CD4-positive, CD25-positive, alpha-beta regulatory T cell (primary cell): Measurements from ENCODE around the gene RORB. TPM values are rescaled to one million over a fixed set of nuclear protein-coding genes. Genes with fewer than 3 reads are reported as not detected.

Source experiments
- ATAC-seq, 2 donors: fragments of 150-1000 bp; cut with Tn5 transposase; one replicate each; pipeline ENCODE4 v1.10.0; 2021; ENCODE audit warnings: low read depth in 2 of 2, moderate number of reproducible peaks in 2 of 2, moderate library complexity in 1 of 2
- DNase-seq, 3 donors: peaks; one replicate each; pipeline versions ENCODE4 v3.0.0 to v3.0.0-alpha.2; 2012 to 2022; ENCODE audit warnings: mixed read lengths in 1 of 3
- H3K27ac ChIP-seq: one replicate; pipeline ENCODE4 v1.7.0; 2013; ENCODE audit warnings: mild to moderate bottlenecking, low read length; ENCODE audit not compliant: insufficient read depth, poor library complexity, severe bottlenecking
- H3K27me3 ChIP-seq: one replicate; pipeline ENCODE4 v1.7.0; 2013; ENCODE audit warnings: low read length; ENCODE audit not compliant: control insufficient read depth, insufficient read depth
- H3K36me3 ChIP-seq: one replicate; pipeline ENCODE4 v1.7.0; 2013; ENCODE audit warnings: mild to moderate bottlenecking, low read length, moderate library complexity; ENCODE audit not compliant: control insufficient read depth, insufficient read depth
- H3K4me1 ChIP-seq: 2 replicates; pipeline ENCODE4 v1.7.0; 2013; ENCODE audit warnings: mild to moderate bottlenecking, low read length; ENCODE audit not compliant: insufficient read depth, control insufficient read depth, poor library complexity, severe bottlenecking
- H3K4me3 ChIP-seq: one replicate; pipeline ENCODE4 v1.7.0; 2013; ENCODE audit warnings: low read depth, mild to moderate bottlenecking, low read length, moderate library complexity
- H3K9me3 ChIP-seq, 2 experiments: 1 replicate in 1 of 2; 2 replicates in 1 of 2; pipeline ENCODE4 v1.7.0; 2013; ENCODE audit warnings: low read length in 2 of 2, mild to moderate bottlenecking in 1 of 2, moderate library complexity in 1 of 2; ENCODE audit not compliant: control insufficient read depth in 2 of 2
- H3K27ac Mint-ChIP-seq, 3 donors: one replicate each; pipeline ENCODE4 v1.8.0; 2020 to 2022; ENCODE audit warnings: mild to moderate bottlenecking in 3 of 3, mixed read lengths in 3 of 3, moderate library complexity in 2 of 3
- H3K27me3 Mint-ChIP-seq: one replicate; pipeline ENCODE4 v1.8.0; 2022; ENCODE audit warnings: mild to moderate bottlenecking, mixed read lengths
- H3K36me3 Mint-ChIP-seq: one replicate; pipeline ENCODE4 v1.8.0; 2020; ENCODE audit warnings: mixed read lengths
- H3K4me1 Mint-ChIP-seq, 4 donors: one replicate each; pipeline ENCODE4 v1.8.0; 2020 to 2022; ENCODE audit warnings: mixed read lengths in 4 of 4, mild to moderate bottlenecking in 1 of 4
- H3K4me3 Mint-ChIP-seq, 4 donors: one replicate each; pipeline ENCODE4 v1.8.0; 2020 to 2022; ENCODE audit warnings: mild to moderate bottlenecking in 4 of 4, mixed read lengths in 4 of 4, moderate library complexity in 3 of 4
- H3K9me3 Mint-ChIP-seq, 7 donors: one replicate each; pipeline ENCODE4 v1.8.0; 2020 to 2022; ENCODE audit warnings: mixed read lengths in 7 of 7, mild to moderate bottlenecking in 3 of 7, moderate library complexity in 2 of 7
- polyA plus RNA-seq, 4 donors: library from polyadenylated mRNA; unstranded; fragments of 300-500 nt; fragmentation: Illumina TruSeq; gene quantifications; one replicate each; pipeline ENCODE4 v1.2.3, GENCODE V29; 2021
- total RNA-seq: library from RNA; stranded (reverse); gene quantifications from one replicate; pipeline ENCODE4 v1.2.3, GENCODE V29; 2022

RORB gene
- total and polyA plus RNA-seq, 5 donors from 2014 or later: not detected

- Mint-ChIP-seq H3K36me3 (no peaks in the 10 kb centered on the region), H3K4me1 (no peaks in the 10 kb centered on the region), H3K9me3 (peaks cover 0 to 3% (median 1%) of the 10 kb centered on the region in 7 donors), H3K27me3 (no peaks in the 10 kb centered on the region), H3K4me3 (no peak overlapping the region), H3K27ac (no peak overlapping the region)
- DNase-seq (no peak), ATAC-seq (no peak)
- Histone ChIP-seq H3K27ac (no peak overlapping the region), H3K4me3 (no peak overlapping the region), H3K36me3 (no peaks in the 10 kb centered on the region), H3K4me1 (no peaks in the 10 kb centered on the region), H3K27me3 (no peaks in the 10 kb centered on the region), H3K9me3 (no peaks in the 10 kb centered on the region)
These were observed 9.7 kb upstream of the RORB start for GRCh38 chr9:74487395-74487794.

DNA sequence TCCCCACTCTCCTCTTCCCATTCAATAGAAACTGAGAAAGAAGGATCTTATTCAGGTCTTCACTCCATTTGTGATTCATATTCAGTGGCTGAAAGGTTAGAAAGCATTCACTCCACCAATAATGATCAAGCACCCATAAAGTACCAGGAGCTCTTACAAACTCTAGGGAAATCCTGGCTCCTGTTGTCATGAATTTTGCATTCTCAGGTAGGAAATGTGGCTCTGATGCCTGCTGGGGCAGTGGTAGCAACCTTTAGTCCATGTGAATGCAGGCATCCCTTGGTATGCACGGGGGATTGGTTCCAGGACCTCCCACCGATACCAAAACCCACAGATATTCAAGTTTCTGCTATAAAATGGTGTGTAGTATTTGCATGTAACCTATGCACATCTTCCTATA is 3.6 kb upstream of the RORB start:
- Histone ChIP-seq H3K4me3 (no peak overlapping the region), H3K27me3 (peaks cover 10% of the 10 kb centered on the region), H3K9me3 (no peaks in the 10 kb centered on the region), H3K4me1 (peaks cover 5% of the 10 kb centered on the region), H3K27ac (no peak overlapping the region), H3K36me3 (no peaks in the 10 kb centered on the region)
- Mint-ChIP-seq H3K36me3 (no peaks in the 10 kb centered on the region), H3K9me3 (peaks cover 0 to 9% (median 1%) of the 10 kb centered on the region in 7 donors), H3K27me3 (peaks cover 36% of the 10 kb centered on the region), H3K4me1 (peaks cover 7 to 15% (median 12%) of the 10 kb centered on the region in 4 donors), H3K27ac (no peak overlapping the region), H3K4me3 (no peak overlapping the region)
- DNase-seq: no peak
- ATAC-seq: no peak

DNA sequence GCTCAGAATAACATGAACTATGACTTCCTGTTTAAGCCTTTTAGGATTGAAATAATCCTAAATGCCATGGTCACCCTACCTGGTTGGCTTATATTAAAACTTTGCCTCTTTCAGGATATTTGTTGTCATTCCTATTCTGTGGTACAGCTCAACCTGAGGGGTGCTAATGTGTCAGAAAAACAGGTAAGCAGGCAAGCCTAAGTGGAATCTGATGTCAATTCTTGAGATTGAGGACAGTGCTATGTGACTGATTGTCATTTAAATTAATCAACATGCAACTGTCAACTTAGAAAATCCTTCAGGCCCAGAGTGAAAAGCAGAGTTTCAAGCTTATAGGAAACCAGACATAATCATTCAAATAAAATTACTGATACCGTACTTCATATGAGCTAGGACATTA is 2.6 kb upstream of the RORB start:
- H3K36me3 ChIP-seq: no peaks in the 10 kb centered on the region
- no peak overlapping the region for H3K27ac ChIP-seq
- peaks cover 10% of the 10 kb centered on the region for H3K27me3 ChIP-seq
- H3K4me1 ChIP-seq: peaks cover 6% of the 10 kb centered on the region
- Mint-ChIP-seq H3K27me3 (peaks cover 46% of the 10 kb centered on the region), H3K9me3 (peaks cover 0 to 8% (median 0%) of the 10 kb centered on the region in 7 donors), H3K36me3 (no peaks in the 10 kb centered on the region), H3K27ac (no peak overlapping the region), H3K4me3 (no peak overlapping the region), H3K4me1 (peaks cover 7 to 19% (median 13%) of the 10 kb centered on the region in 4 donors)
- ATAC-seq (no peak), DNase-seq (no peak)
- H3K9me3 ChIP-seq: no peaks in the 10 kb centered on the region
- H3K4me3 ChIP-seq: no peak overlapping the region

- Mint-ChIP-seq H3K36me3 (no peaks in the 10 kb centered on the region), H3K27ac (no peak overlapping the region), H3K27me3 (peaks cover 65% of the 10 kb centered on the region), H3K9me3 (peaks cover 0 to 8% (median 0%) of the 10 kb centered on the region in 7 donors), H3K4me3 (peak overlapping the region in 3 of 4 donors; percentile 78 to 88 (median 80)), H3K4me1 (peaks cover 9 to 28% (median 13%) of the 10 kb centered on the region in 4 donors)
- H3K36me3 ChIP-seq: no peaks in the 10 kb centered on the region
- H3K4me1 ChIP-seq: peaks cover 6% of the 10 kb centered on the region
- peaks cover 20% of the 10 kb centered on the region for H3K27me3 ChIP-seq
- H3K9me3 ChIP-seq: no peaks in the 10 kb centered on the region
- no peak overlapping the region for H3K4me3 ChIP-seq
- ATAC-seq (no peak), DNase-seq (no peak)
- H3K27ac ChIP-seq: no peak overlapping the region
These were observed 729 bp upstream of the RORB start for GRCh38 chr9:74496406-74496805.

DNA sequence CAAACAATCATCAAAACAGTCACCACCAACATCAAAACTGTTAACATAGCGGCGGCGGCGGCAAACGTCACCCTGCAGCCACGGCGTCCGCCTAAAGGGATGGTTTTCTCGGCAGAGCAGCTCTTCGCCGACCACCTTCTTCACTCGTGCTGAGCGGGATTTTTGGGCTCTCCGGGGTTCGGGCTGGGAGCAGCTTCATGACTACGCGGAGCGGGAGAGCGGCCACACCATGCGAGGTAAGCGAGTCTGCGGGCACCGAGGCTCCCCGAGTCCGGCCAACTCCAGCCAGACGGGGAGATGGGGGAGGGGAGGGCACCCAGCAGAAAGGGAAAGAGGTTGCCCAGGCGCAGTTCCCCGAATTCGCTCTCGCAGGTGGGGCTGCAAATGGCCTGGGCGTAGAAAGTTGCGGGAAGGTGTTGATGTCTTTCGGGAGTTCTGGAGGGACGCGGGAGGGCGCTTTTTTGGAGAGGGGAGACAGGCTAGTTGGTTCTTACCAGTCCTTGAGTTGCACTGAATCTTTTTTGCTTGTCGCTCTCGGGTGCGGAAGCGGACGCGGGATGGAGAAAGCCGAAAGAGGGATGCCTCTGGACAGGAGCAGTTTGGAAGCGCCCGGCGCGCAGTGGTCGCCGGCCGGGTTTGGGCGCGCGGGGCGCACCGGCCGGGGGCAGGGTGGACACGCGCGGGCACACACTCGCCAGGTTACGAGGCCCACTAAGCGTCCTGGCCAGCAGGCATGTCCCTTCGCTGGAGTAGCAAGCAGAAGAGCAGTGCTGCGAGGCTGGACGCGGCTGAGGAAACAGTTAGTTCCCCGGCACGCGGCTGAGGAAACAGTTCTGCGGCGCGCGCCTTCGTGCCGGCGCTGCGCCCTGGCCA is 849 bp downstream of the RORB start:
- DNase-seq (peak in 1 of 3 donors; percentile 11), ATAC-seq (no peak)
- Histone ChIP-seq H3K9me3 (no peaks in the 10 kb centered on the region), H3K27me3 (peaks cover 20% of the 10 kb centered on the region), H3K4me1 (peaks cover 6% of the 10 kb centered on the region), H3K36me3 (no peaks in the 10 kb centered on the region), H3K27ac (no peak overlapping the region), H3K4me3 (peak overlapping the region; percentile 73)
- no peaks in the 10 kb centered on the region for H3K36me3 Mint-ChIP-seq
- H3K4me1 Mint-ChIP-seq: peaks cover 9 to 28% (median 13%) of the 10 kb centered on the region in 4 donors
- H3K27me3 Mint-ChIP-seq: peaks cover 69% of the 10 kb centered on the region
- H3K4me3 Mint-ChIP-seq: peak overlapping the region; percentile 78 to 96 (median 85)
- H3K9me3 Mint-ChIP-seq: peaks cover 0 to 8% (median 0%) of the 10 kb centered on the region in 7 donors
- peak overlapping the region in 2 of 3 donors; percentile 76 to 92 for H3K27ac Mint-ChIP-seq

DNA sequence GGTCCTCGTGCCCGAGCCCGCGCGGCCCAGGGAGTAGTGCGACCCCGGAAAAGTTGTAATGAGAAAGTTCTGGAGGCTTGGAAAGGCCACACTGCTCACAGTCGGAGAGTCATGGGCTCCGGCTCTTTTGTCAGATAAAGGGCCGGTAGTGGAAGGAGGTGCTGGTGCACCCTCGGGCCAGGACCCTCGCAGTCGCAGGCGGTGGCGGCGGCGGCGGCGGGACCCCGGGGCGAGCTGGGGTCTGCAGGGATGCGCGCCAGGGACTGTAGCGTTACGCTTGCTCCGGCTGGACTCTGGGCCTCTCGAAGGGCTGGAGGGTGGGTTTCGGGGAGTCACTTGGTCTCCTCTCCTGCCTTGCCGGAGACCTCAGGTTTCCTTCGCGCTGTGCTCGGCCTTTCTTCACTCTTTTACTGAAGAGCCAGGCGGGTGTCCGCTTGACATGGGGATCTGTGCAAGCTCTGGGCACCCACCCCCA is 1.5 kb downstream of the RORB start:
- DNase-seq (no peak), ATAC-seq (no peak)
- Mint-ChIP-seq H3K27ac (no peak overlapping the region), H3K9me3 (peaks cover 0 to 8% (median 0%) of the 10 kb centered on the region in 7 donors), H3K36me3 (no peaks in the 10 kb centered on the region), H3K4me3 (peak overlapping the region in 2 of 4 donors; percentile 24 to 38), H3K27me3 (peaks cover 69% of the 10 kb centered on the region), H3K4me1 (peaks cover 9 to 28% (median 13%) of the 10 kb centered on the region in 4 donors)
- H3K27ac ChIP-seq: no peak overlapping the region
- no peaks in the 10 kb centered on the region for H3K36me3 ChIP-seq
- H3K27me3 ChIP-seq: peaks cover 20% of the 10 kb centered on the region
- H3K4me3 ChIP-seq: no peak overlapping the region
- peaks cover 6% of the 10 kb centered on the region for H3K4me1 ChIP-seq
- no peaks in the 10 kb centered on the region for H3K9me3 ChIP-seq

DNA sequence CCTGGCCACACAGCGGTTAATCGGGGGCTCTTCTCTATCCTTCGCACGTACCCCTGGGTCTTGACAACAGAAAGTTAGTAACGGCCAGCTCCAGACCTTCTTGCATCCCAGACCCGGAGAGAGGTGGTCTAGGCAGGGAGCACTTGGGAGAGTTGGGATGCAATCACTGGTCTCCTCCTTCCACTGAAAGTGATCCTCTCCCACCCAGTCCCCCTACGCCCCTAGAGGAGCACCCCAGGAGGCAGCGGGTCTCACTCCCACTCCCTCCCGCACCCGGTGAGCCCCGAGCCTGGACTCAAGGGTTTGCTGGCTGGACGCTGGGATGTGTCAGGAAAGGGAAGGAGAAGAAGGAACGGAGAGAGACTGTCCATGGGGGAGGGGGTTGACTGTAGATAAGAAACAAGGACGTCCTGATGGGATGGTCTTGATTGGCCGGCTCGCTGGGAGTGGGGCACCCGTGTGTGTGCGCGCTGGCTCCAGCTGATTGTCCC is 2.0 kb downstream of the RORB start:
- H3K4me3 ChIP-seq: no peak overlapping the region

More for the DNA sequence above, 2.0 kb downstream of the RORB start:
- Mint-ChIP-seq H3K9me3 (peaks cover 0 to 8% (median 0%) of the 10 kb centered on the region in 7 donors), H3K4me1 (peaks cover 9 to 28% (median 13%) of the 10 kb centered on the region in 4 donors), H3K27ac (no peak overlapping the region), H3K4me3 (peak overlapping the region in 3 of 4 donors; percentile 47 to 80 (median 50)), H3K27me3 (peaks cover 69% of the 10 kb centered on the region), H3K36me3 (no peaks in the 10 kb centered on the region)
- Histone ChIP-seq H3K4me1 (peaks cover 6% of the 10 kb centered on the region), H3K36me3 (no peaks in the 10 kb centered on the region), H3K27ac (no peak overlapping the region), H3K27me3 (peaks cover 20% of the 10 kb centered on the region), H3K9me3 (no peaks in the 10 kb centered on the region)
- DNase-seq (no peak), ATAC-seq (no peak)
